ENCODE results near the gene DNAJB13. TPM values are rescaled to one million over a fixed set of nuclear protein-coding genes. Genes with fewer than 3 reads are reported as not detected.
A peak's percentile ranks its signal among the peaks of the same experiment; 100 is the strongest.
"Not testable (repeated sequence)": the region's sequence is repeated elsewhere in the genome, so short reads cannot be mapped to it uniquely, and the experiment has no call there.

The DNAJB13 gene
- total RNA-seq, 1 donor from 2014 or later, result 0.29 TPM

GRCh38 chr11:73983741-73984538 lies 33.1 kb downstream of the DNAJB13 start:
- peaks cover 34% of the 10 kb centered on the region for H3K36me3 Mint-ChIP-seq (ENCODE audit: low read depth)
- peak overlapping the region; percentile 100 for H3K4me3 Mint-ChIP-seq
- H3K27me3 Mint-ChIP-seq (ENCODE audit: insufficient read depth), result no peaks in the 10 kb centered on the region
- no peak for DNase-seq (ENCODE audit: low spot score)
- intact Hi-C loops (cut with micrococcal nuclease), result loop anchor here (1.0 to 5.0 kb wide), 9 partner anchors 11 to 508 kb away; partner anchors contain the start of genes C2CD3, COA4, FAM168A and LIPT2
- no peaks in the 10 kb centered on the region for H3K9me3 Mint-ChIP-seq
- H3K4me1 Mint-ChIP-seq (ENCODE audit: low read depth), result peaks cover 47% of the 10 kb centered on the region
- peak overlapping the region; percentile 99 for H3K27ac Mint-ChIP-seq

- Mint-ChIP-seq H3K36me3 (ENCODE audit: low read depth) (peaks cover 20% of the 10 kb centered on the region), H3K4me1 (ENCODE audit: low read depth) (peaks cover 33% of the 10 kb centered on the region), H3K4me3 (peak overlapping the region; percentile 42), H3K27ac (peak overlapping the region; percentile 65)
- H3K27me3 Mint-ChIP-seq (ENCODE audit: insufficient read depth); DNase-seq (ENCODE audit: low spot score); H3K9me3 Mint-ChIP-seq; intact Hi-C loops (cut with micrococcal nuclease): not testable (repeated sequence)
Measured at GRCh38 chr11:73985661-73986060, 34.8 kb downstream of the DNAJB13 start.

- intact Hi-C loops (cut with micrococcal nuclease), result no loop called here
- H3K4me3 Mint-ChIP-seq, result no peak overlapping the region
- peaks cover 4% of the 10 kb centered on the region for H3K36me3 Mint-ChIP-seq (ENCODE audit: low read depth)
- DNase-seq (ENCODE audit: low spot score), result no peak
- no peak overlapping the region for H3K27ac Mint-ChIP-seq
- H3K27me3 Mint-ChIP-seq (ENCODE audit: insufficient read depth), result no peaks in the 10 kb centered on the region
- H3K4me1 Mint-ChIP-seq (ENCODE audit: low read depth), result peaks cover 30% of the 10 kb centered on the region
- no peaks in the 10 kb centered on the region for H3K9me3 Mint-ChIP-seq
Measured at GRCh38 chr11:73988227-73988626, 37.4 kb downstream of the DNAJB13 start.

- Mint-ChIP-seq H3K4me1 (ENCODE audit: low read depth) (peaks cover 22% of the 10 kb centered on the region), H3K27me3 (ENCODE audit: insufficient read depth) (no peaks in the 10 kb centered on the region), H3K36me3 (ENCODE audit: low read depth) (peaks cover 4% of the 10 kb centered on the region), H3K4me3 (no peak overlapping the region), H3K9me3 (no peaks in the 10 kb centered on the region), H3K27ac (no peak overlapping the region)
- intact Hi-C loops (cut with micrococcal nuclease), result no loop called here
- DNase-seq (ENCODE audit: low spot score), result no peak
Measured at GRCh38 chr11:73989156-73989555, 38.3 kb downstream of the DNAJB13 start.

GRCh38 chr11:73990730-73991129 lies 39.9 kb downstream of the DNAJB13 start:
- H3K27ac Mint-ChIP-seq, result no peak overlapping the region
- intact Hi-C loops (cut with micrococcal nuclease), result loop anchor here (10.0 kb wide), 1 partner anchor 956 kb away; no protein-coding TSS in a partner anchor
- H3K9me3 Mint-ChIP-seq, result no peaks in the 10 kb centered on the region
- H3K4me1 Mint-ChIP-seq (ENCODE audit: low read depth), result peaks cover 23% of the 10 kb centered on the region
- DNase-seq (ENCODE audit: low spot score), result no peak
- H3K27me3 Mint-ChIP-seq (ENCODE audit: insufficient read depth), result no peaks in the 10 kb centered on the region
- H3K36me3 Mint-ChIP-seq (ENCODE audit: low read depth), result peaks cover 4% of the 10 kb centered on the region
- H3K4me3 Mint-ChIP-seq, result no peak overlapping the region

GRCh38 chr11:73991471-73992006 lies 40.7 kb downstream of the DNAJB13 start:
- no peak overlapping the region for H3K27ac Mint-ChIP-seq
- H3K9me3 Mint-ChIP-seq, result no peaks in the 10 kb centered on the region
- intact Hi-C loops (cut with micrococcal nuclease), result loop anchor here (10.0 kb wide), 1 partner anchor 957 kb away; no protein-coding TSS in a partner anchor
- H3K27me3 Mint-ChIP-seq (ENCODE audit: insufficient read depth), result no peaks in the 10 kb centered on the region
- no peak overlapping the region for H3K4me3 Mint-ChIP-seq
- peaks cover 31% of the 10 kb centered on the region for H3K4me1 Mint-ChIP-seq (ENCODE audit: low read depth)
- H3K36me3 Mint-ChIP-seq (ENCODE audit: low read depth), result peaks cover 4% of the 10 kb centered on the region
- DNase-seq (ENCODE audit: low spot score), result no peak

- H3K4me1 Mint-ChIP-seq (ENCODE audit: low read depth), result peaks cover 59% of the 10 kb centered on the region
- H3K9me3 Mint-ChIP-seq, result no peaks in the 10 kb centered on the region
- peak overlapping the region; percentile 45 for H3K4me3 Mint-ChIP-seq
- no peak for DNase-seq (ENCODE audit: low spot score)
- peaks cover 3% of the 10 kb centered on the region for H3K36me3 Mint-ChIP-seq (ENCODE audit: low read depth)
- H3K27me3 Mint-ChIP-seq (ENCODE audit: insufficient read depth), result no peaks in the 10 kb centered on the region
- intact Hi-C loops (cut with micrococcal nuclease), result loop anchor here (1.0 to 10.0 kb wide), 6 partner anchors 10 to 960 kb away; partner anchors contain the start of genes C2CD3 and PPME1
- peak overlapping the region; percentile 94 for H3K27ac Mint-ChIP-seq
Measured at GRCh38 chr11:73995247-73995646, 44.4 kb downstream of the DNAJB13 start.

- intact Hi-C loops (cut with micrococcal nuclease), result loop anchor here (1.0 to 10.0 kb wide), 6 partner anchors 10 to 961 kb away; partner anchors contain the start of genes C2CD3 and PPME1
- Mint-ChIP-seq H3K27ac (peak overlapping the region; percentile 94), H3K4me1 (ENCODE audit: low read depth) (peaks cover 64% of the 10 kb centered on the region), H3K36me3 (ENCODE audit: low read depth) (peaks cover 2% of the 10 kb centered on the region), H3K4me3 (peak overlapping the region; percentile 45), H3K27me3 (ENCODE audit: insufficient read depth) (no peaks in the 10 kb centered on the region), H3K9me3 (no peaks in the 10 kb centered on the region)
- peak; percentile 62 for DNase-seq (ENCODE audit: low spot score)
Measured at GRCh38 chr11:73995731-73996130, 44.9 kb downstream of the DNAJB13 start.

GRCh38 chr11:73996161-73996747 lies 45.4 kb downstream of the DNAJB13 start:
- H3K4me1 Mint-ChIP-seq (ENCODE audit: low read depth), result peaks cover 69% of the 10 kb centered on the region
- peak overlapping the region; percentile 45 for H3K4me3 Mint-ChIP-seq
- no peaks in the 10 kb centered on the region for H3K27me3 Mint-ChIP-seq (ENCODE audit: insufficient read depth)
- peaks cover 6% of the 10 kb centered on the region for H3K36me3 Mint-ChIP-seq (ENCODE audit: low read depth)
- intact Hi-C loops (cut with micrococcal nuclease), result loop anchor here (10.0 kb wide), 1 partner anchor 961 kb away; no protein-coding TSS in a partner anchor
- H3K27ac Mint-ChIP-seq, result peak overlapping the region; percentile 94
- no peak for DNase-seq (ENCODE audit: low spot score)
- H3K9me3 Mint-ChIP-seq, result no peaks in the 10 kb centered on the region

GRCh38 chr11:73997120-73997770 lies 46.4 kb downstream of the DNAJB13 start:
- peaks cover 75% of the 10 kb centered on the region for H3K4me1 Mint-ChIP-seq (ENCODE audit: low read depth)
- H3K36me3 Mint-ChIP-seq (ENCODE audit: low read depth), result peaks cover 11% of the 10 kb centered on the region
- intact Hi-C loops (cut with micrococcal nuclease), result loop anchor here (10.0 kb wide), 1 partner anchor 962 kb away; no protein-coding TSS in a partner anchor
- H3K27ac Mint-ChIP-seq, result peak overlapping the region; percentile 84
- H3K4me3 Mint-ChIP-seq, result peak overlapping the region; percentile 8
- no peak for DNase-seq (ENCODE audit: low spot score)
- H3K27me3 Mint-ChIP-seq (ENCODE audit: insufficient read depth), result no peaks in the 10 kb centered on the region
- H3K9me3 Mint-ChIP-seq, result no peaks in the 10 kb centered on the region

GRCh38 chr11:73998846-73999575 lies 48.2 kb downstream of the DNAJB13 start:
- Mint-ChIP-seq H3K36me3 (ENCODE audit: low read depth) (peaks cover 25% of the 10 kb centered on the region), H3K9me3 (no peaks in the 10 kb centered on the region), H3K27ac (peak overlapping the region; percentile 79), H3K4me3 (no peak overlapping the region), H3K27me3 (ENCODE audit: insufficient read depth) (no peaks in the 10 kb centered on the region), H3K4me1 (ENCODE audit: low read depth) (peaks cover 81% of the 10 kb centered on the region)
- DNase-seq (ENCODE audit: low spot score), result no peak
- intact Hi-C loops (cut with micrococcal nuclease), result loop anchor here (10.0 kb wide), 1 partner anchor 964 kb away; no protein-coding TSS in a partner anchor
